GM21737 (cell line): Measurements from ENCODE around the gene ZHX3.
"Not testable (repeated sequence)": the region's sequence is repeated elsewhere in the genome, so short reads cannot be mapped to it uniquely, and the experiment has no call there.

Experiments used
- ATAC-seq: cut with Tn5 transposase; IDR thresholded peaks from one replicate; pipeline ENCODE4 v1.9.1; 2021; ENCODE audit warnings: mild to moderate bottlenecking, moderate library complexity; ENCODE audit not compliant: unreplicated experiment

ZHX3 gene

GRCh38 chr20:41334036-41334435, 16.5 kb upstream of the ZHX3 start:
- ATAC-seq, result no peak

DNA sequence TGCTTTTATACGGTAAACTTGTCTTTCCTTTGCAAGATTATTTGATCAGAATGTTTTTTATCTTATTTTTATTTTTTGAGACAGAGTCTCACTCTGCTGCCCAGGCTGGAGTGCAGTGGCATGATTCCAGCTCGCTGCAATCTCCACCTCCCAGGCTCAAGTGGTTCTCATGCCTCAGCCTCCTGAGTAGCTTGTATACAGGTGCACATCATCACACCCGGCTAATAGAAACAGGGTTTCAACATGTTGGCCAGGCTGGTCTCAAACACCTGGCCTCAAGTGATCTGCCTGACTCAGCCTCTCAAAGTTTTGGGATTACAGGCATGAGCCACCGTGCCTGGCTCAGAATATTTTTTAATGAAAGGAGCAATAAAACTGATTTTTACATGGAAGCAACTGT, 14.2 kb upstream of the ZHX3 start:
- ATAC-seq, result no peak

DNA sequence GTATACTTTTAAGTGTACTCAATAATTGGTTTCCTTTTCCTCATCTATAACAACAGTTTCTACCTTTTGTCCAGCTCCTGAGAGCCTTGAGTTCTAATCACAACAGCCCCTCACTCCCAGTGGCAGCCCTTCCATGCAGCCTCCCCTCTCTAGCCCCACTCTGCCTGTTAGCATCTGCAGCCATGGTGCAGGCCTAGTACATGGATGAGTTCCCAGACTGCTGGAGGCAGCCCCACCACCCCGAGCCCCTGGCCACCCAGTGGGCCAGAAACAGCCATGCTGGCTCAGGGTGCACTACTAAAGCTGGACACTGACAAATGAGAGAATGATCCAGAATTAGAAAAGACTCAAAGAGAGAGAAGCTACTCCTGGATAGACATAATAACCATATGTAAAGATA, 13.4 kb upstream of the ZHX3 start:
- ATAC-seq, result no peak

DNA sequence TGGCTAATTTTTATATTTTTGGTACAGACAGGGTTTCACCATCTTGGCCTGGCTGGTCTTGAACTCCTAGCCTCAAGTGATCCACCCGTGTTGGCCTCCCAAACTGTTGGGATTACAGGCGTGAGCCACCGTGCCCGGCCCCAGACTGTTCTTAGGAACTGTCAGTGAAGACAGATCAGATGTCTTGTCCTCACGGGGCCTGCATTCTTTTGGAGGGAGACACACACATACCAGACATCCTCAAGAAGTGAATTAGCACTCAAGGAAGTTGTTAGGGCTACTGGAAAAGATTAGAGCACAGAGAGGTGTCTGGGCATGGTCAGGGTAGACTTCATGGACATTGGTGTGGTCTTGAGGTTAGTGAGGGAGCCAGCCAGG, 12.8 kb upstream of the ZHX3 start:
- ATAC-seq, result no peak

DNA sequence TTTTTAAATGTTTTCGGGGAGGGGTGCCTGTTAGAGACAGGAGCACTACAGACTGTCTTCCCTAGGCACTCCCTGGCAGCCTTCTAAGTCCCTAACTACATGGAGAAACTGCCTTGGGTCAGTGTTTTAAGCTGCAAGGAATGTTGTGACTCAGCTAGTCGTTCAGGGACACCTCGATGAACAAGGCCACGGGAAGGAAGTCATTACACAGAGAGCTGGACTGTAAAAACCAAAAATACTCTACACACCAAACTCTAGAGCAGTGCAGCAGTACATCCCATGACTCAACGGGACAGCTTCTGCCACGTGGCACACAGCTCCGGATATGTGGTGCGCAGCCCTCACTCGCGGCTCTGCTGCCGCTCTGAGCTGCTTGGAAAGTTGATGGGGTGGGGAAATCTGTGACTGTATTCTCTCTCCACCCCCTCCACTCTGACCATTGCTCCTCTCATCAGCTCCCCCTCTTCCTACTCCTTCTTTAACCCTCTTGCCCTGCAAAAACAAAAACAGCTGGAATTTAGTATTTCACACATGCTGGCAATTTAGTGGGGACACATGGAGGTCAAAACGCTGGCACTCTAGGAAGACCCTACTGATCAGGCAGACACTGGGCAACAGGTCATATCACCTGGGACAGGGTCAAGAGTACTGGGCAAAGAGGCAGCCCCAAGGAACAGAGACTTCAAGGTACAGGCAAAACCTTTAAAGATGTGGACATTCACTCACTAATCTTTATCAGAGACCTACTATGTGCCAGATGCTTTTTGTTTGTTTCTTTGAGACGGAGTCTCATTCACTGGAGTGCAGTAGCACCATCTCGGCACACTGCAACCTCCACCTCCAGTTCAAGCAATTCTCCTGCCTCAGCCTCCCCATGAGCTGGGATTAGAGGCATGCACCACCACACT, 12.2 kb upstream of the ZHX3 start:
- peak; percentile 74 for ATAC-seq

- ATAC-seq, result no peak
Measured at GRCh38 chr20:41327178-41327577, 9.6 kb upstream of the ZHX3 start.

DNA sequence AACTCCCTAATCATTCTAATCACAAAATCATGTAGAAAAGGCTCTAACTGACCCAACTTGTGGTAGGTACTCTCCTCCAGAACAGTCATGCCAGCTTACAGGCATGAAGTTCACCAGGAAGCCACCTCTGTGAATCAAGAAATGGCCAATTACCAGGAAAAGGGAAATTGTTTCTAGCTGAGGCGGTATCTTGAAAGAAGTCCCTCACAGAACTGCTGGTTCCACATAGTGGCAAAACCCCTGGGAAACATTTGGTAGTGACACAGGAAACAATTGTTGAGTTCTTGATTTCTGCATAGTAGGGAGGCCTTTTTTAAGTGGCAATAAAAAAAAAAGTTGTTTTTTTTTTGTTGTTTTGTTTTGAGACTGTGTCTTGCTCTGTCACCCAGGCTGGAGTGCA, 3.4 kb upstream of the ZHX3 start:
- ATAC-seq, result no peak

GRCh38 chr20:41320441-41320840, 2.9 kb upstream of the ZHX3 start:
- ATAC-seq, result no peak

DNA sequence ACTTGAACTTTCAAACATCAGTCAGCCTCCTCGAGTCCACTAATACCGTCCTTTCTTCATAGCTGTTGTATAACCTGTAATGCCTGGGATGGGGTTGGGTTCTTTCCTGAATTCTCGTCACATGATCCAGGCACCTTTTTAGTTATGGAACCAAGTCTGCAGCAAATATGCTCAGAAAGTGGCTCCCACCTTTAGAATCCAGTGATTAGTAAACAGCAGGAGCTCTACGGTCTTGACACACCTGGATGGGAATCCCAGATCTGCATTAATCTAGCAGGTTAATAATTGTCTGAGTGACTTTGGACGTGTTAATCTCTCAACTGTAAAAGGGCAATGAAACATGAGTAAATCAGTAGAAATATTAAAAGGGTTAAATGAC, 729 bp upstream of the ZHX3 start:
- no peak for ATAC-seq

DNA sequence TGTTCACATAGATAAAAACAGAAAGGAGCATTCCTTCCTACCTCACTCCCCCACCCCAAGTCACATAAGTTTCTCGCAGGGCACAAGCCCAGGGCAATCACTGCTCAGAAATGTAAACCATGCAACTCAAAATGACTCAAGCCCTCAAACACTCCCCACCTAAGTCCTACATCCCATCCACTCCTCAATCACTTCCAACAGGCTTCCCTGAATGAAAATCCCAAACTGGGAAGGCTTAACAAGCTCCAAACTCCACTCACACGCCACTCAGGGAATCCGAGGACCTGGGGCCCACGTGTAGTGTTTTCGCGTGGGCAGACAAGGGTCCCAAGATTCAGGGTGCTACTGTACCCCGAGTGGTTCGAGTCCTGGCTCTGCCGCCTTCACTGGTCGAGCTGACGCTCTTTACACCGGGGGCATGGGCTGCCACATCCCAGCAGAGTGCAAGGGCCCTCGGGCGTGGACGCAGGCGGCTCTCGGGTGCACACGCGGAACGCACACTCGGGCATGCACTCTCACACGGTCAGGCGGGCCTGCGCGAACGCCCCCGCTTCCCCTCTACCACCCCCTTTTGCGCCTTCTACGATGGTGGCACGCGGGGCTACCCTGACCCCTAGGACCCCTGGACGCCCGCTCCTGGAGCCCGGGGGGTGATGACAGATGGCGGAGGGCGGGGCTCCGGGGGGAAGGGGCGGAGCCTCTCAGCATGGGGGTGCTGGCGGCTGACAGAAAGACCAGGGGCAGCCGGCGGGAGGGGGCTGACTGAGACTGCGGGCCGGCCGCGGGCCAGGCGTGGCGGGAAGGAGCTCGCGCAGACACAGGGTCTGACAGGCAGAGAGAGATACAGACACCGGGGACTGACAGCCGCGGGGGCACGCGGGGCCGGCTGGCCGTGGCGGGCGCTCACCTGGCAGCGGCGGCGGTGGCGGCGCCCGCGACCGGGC, 657 bp downstream of the ZHX3 start:
- peak; percentile 53 for ATAC-seq

GRCh38 chr20:41316051-41316450, 1.5 kb downstream of the ZHX3 start:
- no peak for ATAC-seq

DNA sequence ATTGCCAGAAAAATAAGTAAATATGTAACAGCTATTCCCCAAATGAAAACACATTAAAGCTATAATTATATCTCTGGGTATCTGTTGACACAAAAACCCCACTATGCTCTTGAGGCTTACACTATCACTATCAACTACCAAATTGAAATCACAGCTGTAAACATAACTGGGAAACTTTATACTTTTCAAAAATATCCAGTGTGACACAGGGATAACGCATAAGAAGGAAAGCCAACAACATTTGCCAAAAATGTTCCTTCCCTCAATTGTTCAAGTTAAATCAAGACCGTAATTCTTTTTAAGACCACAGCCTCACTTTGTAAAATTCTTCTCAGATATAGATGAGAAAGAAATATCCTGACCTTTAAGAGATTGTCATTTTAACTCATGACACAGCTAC, 3.1 kb downstream of the ZHX3 start:
- no peak for ATAC-seq

DNA sequence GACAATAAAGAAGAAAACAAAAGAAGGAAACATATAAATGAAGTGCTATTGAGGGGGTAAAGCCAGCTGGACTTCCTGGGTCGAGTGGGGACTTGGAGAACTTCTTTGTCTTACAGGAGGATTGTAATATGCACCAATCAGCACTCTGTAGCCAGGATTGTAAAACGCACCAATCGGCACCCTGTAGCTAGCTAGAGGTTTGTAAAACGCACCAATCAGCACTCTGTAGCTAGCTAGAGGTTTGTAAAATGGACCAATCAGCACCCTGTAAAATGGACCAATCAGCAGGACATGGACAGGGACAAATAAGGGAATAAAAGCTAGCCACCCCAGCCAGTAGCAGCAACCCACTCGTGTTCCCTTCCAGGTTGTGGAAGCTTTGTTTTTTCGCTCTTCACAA, 5.5 kb downstream of the ZHX3 start:
- not testable (repeated sequence) for ATAC-seq

GRCh38 chr20:41309817-41310216, 7.7 kb downstream of the ZHX3 start:
- no peak for ATAC-seq

GRCh38 chr20:41308726-41309413, 8.7 kb downstream of the ZHX3 start:
- no peak for ATAC-seq

DNA sequence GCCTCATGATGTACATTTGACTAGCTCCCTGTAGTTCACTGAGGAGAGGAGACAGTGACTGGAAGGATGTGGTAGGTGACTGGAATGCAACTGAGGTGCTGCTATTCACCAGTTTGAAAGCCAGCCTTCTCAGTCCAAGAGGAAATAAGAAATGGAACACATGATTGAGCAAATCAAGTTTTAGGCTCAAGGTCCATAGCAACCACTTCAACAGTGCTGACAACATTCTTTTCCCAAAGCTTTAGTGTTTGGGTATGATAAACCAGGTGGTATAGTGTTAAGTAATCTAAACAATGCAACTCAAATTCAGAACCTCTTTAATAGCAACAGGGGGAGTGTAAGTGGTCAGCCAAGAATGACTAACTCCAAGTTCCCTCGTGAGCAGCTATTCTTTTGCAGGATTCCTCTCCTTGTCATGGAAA, 9.2 kb downstream of the ZHX3 start:
- no peak for ATAC-seq

DNA sequence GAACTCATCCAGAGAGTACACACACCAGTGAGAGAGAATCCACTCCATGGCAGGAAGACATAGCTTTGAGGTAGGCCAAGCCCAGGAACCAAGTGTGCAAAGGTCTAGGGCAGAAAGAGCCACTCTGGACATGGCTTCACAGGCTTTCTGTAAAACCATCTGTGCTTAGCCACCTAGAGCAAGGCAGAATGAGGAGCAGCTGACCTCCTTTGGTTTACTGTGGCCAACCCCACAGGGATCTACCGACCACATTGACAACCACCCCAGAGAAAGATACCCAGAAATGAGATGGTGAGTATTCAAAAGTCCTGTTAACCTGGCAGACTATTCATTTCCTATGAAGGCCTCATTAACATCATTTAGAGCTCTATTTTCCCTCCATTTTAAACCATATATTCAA, 10.5 kb downstream of the ZHX3 start:
- no peak for ATAC-seq

DNA sequence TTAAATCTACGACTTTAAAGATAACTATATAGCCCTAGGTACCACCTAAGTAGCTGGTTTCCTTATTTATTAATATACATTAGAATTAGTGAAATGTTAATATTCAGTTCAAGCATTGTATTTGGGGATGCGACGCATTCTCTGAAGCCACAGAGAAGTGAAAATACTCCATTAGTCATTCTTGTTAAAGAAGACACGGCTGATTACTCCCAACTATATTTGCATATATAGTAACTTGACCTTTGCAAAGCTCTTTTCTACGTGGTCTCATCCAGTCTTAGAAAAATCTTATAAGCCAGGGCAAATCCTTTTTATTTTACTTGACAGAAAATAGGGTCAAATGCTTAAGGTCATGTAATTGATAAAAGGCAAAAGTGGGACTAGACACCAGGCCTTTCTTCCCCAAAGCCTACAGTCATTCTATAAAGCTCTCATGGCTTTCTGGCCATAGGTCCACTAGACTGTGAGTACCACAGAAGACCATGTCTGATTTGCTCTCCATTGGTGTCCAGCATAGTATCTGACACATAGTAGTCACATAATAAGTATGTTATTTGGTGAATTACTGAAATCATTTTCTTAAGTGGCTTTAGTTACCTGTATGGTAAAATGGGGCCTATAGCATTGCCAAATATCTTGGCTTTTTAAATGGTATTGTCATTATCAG, 11.3 kb downstream of the ZHX3 start:
- peak; percentile 88 for ATAC-seq

- no peak for ATAC-seq
Measured at GRCh38 chr20:41304424-41305079, 13.0 kb downstream of the ZHX3 start.

DNA sequence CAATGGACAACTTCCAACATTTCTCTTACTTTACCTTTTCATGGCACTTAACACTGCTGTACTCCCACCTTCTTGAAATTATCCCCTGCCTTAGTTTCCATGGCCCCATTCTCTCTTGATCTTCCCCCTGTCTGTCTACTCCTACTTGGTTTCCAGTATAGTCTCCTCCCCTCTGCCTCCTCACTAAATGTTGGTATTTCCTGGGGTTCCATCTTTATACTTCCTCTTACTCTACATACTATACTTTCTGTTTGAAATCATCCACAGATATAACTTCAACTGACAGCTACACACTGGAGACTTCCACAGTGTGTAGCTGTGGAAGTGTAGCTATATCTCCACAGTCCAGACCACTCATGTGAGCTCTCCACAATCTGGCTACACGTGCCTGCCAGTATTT, 13.5 kb downstream of the ZHX3 start:
- ATAC-seq, result no peak
